C4-2B (cell line): ENCODE data around the gene ZG16B.

Experiments used
- H3K27ac ChIP-seq: fragments of 450-650 bp; 2 replicates; pipeline ENCODE4 v1.5.1; 2017
- ZFX ChIP-seq: fragments of 450-650 bp; IDR thresholded peaks from 2 replicates; pipeline ENCODE4 v1.6.1; 2017
- TF ChIP-seq, protein P1 (sequence below): fragments of 450-650 bp; conservative IDR thresholded peaks from 2 replicates; pipeline ENCODE4 v1.5.1; 2017; ENCODE audit warnings: mild to moderate bottlenecking

ZG16B gene

DNA sequence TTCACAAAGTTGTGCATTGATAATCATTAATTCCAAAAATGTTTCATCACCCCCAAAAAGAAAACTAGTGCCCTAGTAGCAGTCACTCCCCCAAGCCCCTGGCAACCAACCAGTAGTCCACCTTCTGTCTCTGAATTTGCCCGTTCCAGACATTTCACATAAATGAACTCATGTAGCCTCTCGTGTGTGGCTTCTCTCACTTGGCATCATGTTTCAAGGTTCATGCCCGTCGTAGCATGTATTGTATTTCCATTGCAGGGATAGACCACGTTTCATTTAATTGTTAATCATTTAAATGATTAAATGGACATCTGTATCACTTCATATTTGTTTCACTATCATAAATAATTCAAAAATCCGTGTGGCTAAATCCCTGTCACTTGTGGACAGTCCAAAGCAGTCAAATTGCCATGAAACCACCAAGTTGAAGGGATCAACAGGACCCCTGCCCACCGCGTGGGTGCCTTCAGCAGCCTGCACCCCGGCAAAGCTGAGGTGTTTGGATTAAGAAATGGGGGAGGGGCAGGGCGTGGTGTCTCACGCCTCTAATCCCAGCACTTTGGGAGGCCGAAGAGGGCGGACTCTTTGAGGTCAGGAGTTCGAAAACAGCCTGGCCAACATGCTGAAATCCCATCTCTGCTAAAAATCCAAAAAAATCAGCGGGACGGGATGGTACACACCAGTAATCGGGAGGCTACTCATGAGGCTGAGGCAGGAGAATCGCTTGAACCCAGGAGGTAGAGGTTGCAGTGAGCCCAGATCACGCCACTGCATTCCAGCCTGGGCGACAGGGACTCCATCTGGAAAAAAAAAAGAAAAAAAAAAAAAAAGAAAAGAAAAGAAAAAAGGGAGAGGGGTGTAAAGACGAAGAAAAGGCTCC lies 44.2 kb downstream of the ZG16B start:
- H3K27ac ChIP-seq = peak overlapping the region; percentile 83
- TF ChIP-seq, protein P1, sequence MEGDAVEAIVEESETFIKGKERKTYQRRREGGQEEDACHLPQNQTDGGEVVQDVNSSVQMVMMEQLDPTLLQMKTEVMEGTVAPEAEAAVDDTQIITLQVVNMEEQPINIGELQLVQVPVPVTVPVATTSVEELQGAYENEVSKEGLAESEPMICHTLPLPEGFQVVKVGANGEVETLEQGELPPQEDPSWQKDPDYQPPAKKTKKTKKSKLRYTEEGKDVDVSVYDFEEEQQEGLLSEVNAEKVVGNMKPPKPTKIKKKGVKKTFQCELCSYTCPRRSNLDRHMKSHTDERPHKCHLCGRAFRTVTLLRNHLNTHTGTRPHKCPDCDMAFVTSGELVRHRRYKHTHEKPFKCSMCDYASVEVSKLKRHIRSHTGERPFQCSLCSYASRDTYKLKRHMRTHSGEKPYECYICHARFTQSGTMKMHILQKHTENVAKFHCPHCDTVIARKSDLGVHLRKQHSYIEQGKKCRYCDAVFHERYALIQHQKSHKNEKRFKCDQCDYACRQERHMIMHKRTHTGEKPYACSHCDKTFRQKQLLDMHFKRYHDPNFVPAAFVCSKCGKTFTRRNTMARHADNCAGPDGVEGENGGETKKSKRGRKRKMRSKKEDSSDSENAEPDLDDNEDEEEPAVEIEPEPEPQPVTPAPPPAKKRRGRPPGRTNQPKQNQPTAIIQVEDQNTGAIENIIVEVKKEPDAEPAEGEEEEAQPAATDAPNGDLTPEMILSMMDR = no peak; the same call in 1 of the 2 replicates
- no peak for TF ChIP-seq ZFX

DNA sequence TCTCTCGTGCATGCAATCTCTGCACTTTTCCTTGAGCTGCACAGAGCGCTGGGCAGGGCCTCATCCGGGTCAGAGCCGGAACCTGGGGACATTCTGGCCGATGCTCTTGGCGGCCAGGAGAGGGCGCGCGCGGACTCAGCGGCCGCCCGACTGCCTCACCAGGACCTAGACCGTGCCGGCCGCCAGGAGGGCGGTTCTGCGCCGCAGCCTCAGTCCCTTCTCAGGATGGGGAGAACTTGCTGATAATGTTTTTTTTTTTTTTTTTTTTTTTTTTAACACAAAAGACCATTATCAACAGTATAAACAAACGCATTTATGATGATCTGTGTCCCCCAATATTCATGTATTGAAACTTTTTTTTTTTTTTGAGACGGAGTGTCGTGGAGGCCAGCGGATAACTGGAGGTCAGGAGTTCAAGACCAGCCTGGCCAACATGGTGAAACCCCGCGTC lies 44.8 kb downstream of the ZG16B start:
- TF ChIP-seq ZFX = no peak
- TF ChIP-seq, protein P1 = peak; percentile 99
- peak overlapping the region; percentile 83 for H3K27ac ChIP-seq

DNA sequence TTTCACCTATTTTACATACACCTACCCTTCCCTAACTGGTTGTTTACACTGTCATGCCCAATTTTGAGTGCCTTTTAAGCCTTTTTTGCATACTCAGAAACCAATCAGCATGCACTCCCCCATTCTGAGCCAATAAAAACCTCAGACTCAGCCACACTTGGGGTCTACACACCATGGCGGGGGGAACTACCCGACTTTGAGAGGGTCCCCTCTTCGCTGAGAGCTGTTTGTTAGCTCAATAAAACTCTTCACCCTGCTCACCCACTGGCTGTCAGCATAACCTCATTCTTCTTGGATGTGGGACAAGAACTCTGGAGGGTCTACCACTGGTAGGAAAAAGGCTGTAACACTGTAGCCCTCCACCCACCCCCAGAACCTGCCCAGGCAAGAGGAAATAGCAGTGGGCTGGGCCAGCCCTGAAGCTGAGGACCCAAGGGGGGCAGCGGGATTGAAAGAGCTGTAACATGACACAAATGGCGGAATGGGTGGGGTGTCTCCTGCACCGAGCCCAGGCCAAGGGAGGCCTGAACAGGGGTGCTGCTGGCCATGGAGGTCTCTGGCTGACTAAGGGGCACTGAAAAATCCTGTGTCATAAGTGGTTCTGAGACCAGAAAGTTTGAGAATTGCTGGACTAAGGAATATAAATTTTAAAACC lies 49.9 kb downstream of the ZG16B start:
- H3K27ac ChIP-seq = no peak overlapping the region
- TF ChIP-seq ZFX = no peak
